Hepatocyte (in vitro differentiated cells): ENCODE measurements around the gene TTC7B.

Experiments used
- EZH2 ChIP-seq: fragments of 200-600 bp; sonication (generic); IDR thresholded peaks from 2 replicates; pipeline ENCODE4 v1.6.1; 2016; ENCODE audit warnings: antibody characterized with exemption, mild to moderate bottlenecking, borderline replicate concordance
- EZH2phosphoT487 ChIP-seq: fragments of 200-600 bp; sonication (generic); IDR thresholded peaks from one replicate; pipeline ENCODE4 v1.6.1; 2018; ENCODE audit warnings: antibody characterized with exemption, mild to moderate bottlenecking, low read depth, moderate library complexity; ENCODE audit not compliant: unreplicated experiment, severe bottlenecking
- TF ChIP-seq, protein P1 (sequence below): fragments of 200-600 bp; sonication (generic); IDR thresholded peaks from 2 replicates; pipeline ENCODE4 v1.5.1; 2016; ENCODE audit warnings: antibody characterized with exemption, mild to moderate bottlenecking; ENCODE audit not compliant: poor library complexity

DNA sequence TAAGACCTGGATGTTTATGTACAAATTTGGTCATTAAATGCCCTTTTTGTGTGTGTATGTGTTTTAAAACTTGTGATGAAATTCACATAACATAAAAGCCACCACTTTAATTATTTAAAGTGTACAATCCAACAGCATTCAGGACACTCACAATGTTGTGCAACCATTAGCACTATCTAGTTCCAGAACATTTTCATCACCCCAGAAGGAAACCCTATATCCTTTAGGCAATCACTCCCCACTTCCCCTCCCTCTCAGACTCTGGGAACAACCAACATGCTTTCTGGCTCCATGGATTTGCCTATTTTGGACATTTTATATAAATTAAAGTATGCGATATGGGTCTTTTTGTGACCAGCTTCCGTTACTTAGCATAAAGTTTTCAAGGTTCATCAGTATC lies 124.6 kb downstream of the TTC7B start:
- TF ChIP-seq, protein P1, sequence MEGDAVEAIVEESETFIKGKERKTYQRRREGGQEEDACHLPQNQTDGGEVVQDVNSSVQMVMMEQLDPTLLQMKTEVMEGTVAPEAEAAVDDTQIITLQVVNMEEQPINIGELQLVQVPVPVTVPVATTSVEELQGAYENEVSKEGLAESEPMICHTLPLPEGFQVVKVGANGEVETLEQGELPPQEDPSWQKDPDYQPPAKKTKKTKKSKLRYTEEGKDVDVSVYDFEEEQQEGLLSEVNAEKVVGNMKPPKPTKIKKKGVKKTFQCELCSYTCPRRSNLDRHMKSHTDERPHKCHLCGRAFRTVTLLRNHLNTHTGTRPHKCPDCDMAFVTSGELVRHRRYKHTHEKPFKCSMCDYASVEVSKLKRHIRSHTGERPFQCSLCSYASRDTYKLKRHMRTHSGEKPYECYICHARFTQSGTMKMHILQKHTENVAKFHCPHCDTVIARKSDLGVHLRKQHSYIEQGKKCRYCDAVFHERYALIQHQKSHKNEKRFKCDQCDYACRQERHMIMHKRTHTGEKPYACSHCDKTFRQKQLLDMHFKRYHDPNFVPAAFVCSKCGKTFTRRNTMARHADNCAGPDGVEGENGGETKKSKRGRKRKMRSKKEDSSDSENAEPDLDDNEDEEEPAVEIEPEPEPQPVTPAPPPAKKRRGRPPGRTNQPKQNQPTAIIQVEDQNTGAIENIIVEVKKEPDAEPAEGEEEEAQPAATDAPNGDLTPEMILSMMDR: no peak
- TF ChIP-seq EZH2 (no peak), EZH2phosphoT487 (no peak)
